Coronary artery (tissue), 2 donors: ENCODE measurements around the gene CALN1.

Source experiments
- DNase-seq: peaks from one replicate; pipeline ENCODE4 v3.0.0-alpha.2; 2017; ENCODE audit warnings: low spot score
- H3K27ac ChIP-seq, 2 donors: fragments of 200-600 bp; sonication (generic); one replicate each; pipeline ENCODE4 v1.5.1; 2016 to 2019
- H3K4me3 ChIP-seq: fragments of 200-600 bp; sonication (generic); 2 replicates; pipeline ENCODE4 v1.5.1; 2016; ENCODE audit warnings: mild to moderate bottlenecking, moderate library complexity
- TF ChIP-seq, protein P1 (sequence below): fragments of 200-600 bp; sonication (generic); IDR thresholded peaks from one replicate; pipeline ENCODE4 v1.5.1; 2019; ENCODE audit warnings: antibody characterized with exemption

Gene CALN1

DNA sequence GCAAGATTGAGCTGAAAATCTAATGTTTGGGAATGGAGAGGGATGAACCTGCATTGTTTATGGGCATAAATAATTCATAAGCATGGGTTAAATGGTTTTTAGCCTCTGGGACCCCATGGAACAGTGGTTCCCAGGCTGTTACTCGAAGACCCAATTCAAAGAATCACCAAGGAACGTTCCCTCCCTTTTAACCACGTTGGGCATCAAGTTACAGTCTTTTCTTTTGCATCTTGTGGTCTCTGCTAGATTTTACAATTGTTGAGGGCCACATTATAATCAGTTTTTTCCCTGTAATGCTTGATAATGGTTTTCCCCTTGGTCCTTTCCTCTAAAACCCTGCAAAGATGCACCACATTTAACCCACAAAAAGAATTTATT lies 2.5 kb downstream of the CALN1 start:
- no peak for DNase-seq
- no peak overlapping the region for H3K4me3 ChIP-seq
- no peak overlapping the region for H3K27ac ChIP-seq
- TF ChIP-seq, protein P1, sequence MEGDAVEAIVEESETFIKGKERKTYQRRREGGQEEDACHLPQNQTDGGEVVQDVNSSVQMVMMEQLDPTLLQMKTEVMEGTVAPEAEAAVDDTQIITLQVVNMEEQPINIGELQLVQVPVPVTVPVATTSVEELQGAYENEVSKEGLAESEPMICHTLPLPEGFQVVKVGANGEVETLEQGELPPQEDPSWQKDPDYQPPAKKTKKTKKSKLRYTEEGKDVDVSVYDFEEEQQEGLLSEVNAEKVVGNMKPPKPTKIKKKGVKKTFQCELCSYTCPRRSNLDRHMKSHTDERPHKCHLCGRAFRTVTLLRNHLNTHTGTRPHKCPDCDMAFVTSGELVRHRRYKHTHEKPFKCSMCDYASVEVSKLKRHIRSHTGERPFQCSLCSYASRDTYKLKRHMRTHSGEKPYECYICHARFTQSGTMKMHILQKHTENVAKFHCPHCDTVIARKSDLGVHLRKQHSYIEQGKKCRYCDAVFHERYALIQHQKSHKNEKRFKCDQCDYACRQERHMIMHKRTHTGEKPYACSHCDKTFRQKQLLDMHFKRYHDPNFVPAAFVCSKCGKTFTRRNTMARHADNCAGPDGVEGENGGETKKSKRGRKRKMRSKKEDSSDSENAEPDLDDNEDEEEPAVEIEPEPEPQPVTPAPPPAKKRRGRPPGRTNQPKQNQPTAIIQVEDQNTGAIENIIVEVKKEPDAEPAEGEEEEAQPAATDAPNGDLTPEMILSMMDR = no peak

DNA sequence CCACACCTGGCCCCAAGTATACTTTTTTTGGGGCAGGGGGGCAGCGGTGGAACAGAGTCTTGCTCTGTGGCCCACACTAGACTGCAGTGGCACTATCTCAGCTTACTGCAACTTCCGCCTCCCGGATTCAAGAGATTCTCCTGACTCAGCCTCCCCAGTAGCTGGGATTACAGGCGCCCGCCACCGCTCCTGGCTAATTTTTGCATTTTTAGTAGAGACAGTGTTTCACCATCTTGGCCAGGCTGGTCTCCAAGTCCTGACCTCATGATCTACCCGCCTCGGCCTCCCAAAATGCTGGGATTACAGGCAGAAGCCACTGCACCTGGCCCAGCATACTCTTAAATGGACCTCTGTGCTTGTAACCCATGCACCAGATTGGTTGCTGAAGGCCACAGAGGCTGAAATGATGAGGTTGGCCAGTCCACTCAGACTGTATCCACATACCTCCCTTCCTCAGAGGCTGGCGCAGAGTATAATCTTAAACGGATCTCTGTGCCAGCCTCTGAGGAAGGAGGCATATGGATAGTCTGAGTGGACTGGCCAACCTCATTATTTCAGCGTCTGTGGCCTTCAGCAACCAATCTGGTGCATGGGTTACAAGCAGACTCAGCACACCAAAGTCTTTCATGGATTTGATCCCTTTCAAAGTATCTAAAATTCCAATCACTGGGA lies 3.0 kb downstream of the CALN1 start:
- H3K27ac ChIP-seq = no peak overlapping the region
- no peak for DNase-seq
- TF ChIP-seq, protein P1 = no peak
- no peak overlapping the region for H3K4me3 ChIP-seq

DNA sequence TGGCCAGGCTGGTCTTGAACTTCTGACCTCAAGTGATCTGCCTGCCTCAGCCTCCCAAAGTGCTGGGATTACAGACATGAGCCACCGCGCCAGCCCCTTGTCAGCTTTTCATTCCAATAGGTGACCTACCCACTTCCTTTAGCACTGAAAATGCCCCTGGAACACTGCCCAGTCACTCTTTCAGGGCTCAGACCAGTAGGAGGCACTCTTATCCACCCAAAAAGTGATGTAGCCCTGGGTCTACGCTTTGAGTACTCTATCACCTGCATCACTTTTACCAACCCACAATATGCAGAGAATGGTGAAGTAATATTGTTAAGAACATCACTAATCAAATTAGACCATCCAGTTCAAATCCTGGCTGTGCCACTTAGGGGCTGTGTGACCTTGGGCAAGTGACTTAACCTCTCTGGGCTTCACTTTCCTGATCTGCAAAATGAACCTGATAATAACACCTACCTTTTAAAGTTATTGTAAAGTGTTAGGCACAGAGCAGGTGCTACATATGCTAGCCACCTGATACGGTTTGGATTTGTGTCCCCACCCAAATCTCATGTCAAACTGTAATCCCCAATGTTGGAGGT lies 5.2 kb downstream of the CALN1 start:
- H3K4me3 ChIP-seq = no peak overlapping the region
- no peak overlapping the region for H3K27ac ChIP-seq
- TF ChIP-seq, protein P1 = no peak
- no peak for DNase-seq

DNA sequence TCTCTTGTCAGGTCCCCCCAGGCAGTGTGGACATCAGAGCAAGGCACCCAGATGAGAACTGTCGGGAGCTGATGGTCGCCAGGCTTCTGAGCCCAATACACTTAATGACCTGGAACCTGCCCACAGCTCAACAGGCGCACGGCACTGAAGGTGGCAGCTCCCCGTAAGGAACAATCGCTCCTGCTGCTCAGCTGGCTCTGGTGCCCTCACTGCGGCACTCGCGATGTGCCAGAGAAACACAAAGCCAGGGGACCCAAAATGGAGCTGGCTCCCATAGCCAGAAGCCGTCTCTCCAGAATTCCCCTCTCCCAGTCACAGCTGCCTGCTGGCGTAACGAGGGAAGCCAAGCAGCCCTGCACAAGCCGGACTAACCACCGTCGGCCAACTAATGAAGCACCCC lies 6.3 kb downstream of the CALN1 start:
- DNase-seq = no peak
- Histone ChIP-seq H3K4me3 (no peak overlapping the region), H3K27ac (no peak overlapping the region)
- TF ChIP-seq, protein P1 = no peak

DNA sequence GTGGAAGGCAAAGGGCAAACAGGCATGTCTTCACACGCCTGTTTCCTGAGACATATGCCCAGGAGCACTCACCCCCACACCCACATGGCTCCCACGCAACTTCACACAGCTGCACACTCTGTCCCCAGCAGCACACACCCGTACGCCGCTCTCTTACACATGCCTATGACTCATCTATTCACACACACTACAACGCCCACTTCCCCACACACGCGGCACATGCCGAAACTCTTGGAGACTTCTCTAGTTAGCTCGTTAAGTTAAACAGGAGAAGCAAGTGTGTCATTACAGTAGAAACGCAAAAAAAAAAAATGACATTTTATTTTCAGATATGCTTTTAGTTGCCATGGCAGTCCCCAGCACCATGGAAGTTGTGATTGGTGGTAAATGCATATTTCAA lies 6.7 kb downstream of the CALN1 start:
- Histone ChIP-seq H3K4me3 (no peak overlapping the region), H3K27ac (no peak overlapping the region)
- TF ChIP-seq, protein P1 = no peak
- no peak for DNase-seq

DNA sequence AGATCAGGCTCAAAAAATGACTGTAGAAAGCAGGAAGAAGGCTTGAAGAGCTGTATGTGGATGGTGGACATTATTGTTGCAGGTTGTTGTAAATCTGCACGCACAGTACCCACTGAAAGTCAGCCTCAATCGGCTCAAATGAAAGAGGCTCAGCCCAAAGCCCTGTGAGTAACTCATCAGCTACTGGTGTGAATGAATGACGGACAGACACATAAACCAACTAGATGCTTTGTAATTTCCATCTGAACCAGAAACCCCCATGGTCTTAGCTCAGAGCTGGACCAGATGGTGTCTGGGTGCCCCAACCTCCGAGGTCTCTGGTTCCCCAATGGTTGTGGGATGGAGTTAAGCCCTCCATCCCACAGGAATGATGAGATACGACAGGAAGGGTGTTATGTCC lies 7.4 kb downstream of the CALN1 start:
- DNase-seq = no peak
- Histone ChIP-seq H3K27ac (no peak overlapping the region), H3K4me3 (no peak overlapping the region)
- TF ChIP-seq, protein P1 = no peak

DNA sequence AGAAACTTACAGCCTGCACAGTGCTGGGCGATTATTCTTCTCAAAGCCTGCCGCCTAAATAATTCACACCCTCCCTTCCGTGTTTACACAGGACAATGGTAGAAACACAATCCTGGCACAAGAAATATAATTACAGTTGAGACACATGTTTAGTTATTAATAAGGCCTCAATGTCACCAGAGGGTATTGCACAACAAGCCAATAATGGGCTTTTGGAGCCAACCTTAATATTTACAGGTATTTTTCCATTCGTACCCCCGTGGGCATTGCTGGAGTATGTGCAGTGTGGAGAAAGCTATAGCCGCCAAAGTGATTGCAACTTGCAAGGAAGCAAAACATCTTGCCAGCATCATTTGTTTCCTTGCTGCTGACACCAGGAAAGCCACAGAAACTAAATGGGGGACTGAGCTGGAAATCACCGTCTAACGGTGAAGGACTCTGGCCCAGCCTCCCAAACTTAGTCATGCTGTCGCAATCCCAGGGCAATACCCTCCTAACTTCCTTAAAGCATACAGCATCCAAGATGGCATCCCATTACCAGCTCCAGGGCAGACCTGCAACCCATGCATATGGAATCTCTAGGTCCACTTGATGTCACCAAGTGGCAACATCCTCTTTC lies 8.6 kb downstream of the CALN1 start:
- DNase-seq = no peak
- TF ChIP-seq, protein P1 = no peak

More for the DNA sequence above, 8.6 kb downstream of the CALN1 start:
- Histone ChIP-seq H3K4me3 (no peak overlapping the region), H3K27ac (no peak overlapping the region)
